Mesothelial cell of epicardium (in vitro differentiated cells): ENCODE data around the gene ARHGEF40. TPM values are rescaled to one million over a fixed set of nuclear protein-coding genes. Genes with fewer than 3 reads are reported as not detected.

Experiments used
- DNase-seq, 2 experiments: peaks; one replicate each; pipeline ENCODE4 v3.0.0; 2021; ENCODE audit warnings: low spot score in 2 of 2; ENCODE audit not compliant: unreplicated experiment in 2 of 2
- H3K27ac Mint-ChIP-seq: 2 replicates; pipeline ENCODE4 v1.8.0; 2021; ENCODE audit warnings: mixed read lengths
- H3K27me3 Mint-ChIP-seq: 2 replicates; pipeline ENCODE4 v1.8.0; 2021; ENCODE audit warnings: low read depth, mixed read lengths
- H3K36me3 Mint-ChIP-seq: 2 replicates; pipeline ENCODE4 v1.8.0; 2021; ENCODE audit warnings: mixed read lengths
- H3K4me1 Mint-ChIP-seq: 2 replicates; pipeline ENCODE4 v1.8.0; 2021; ENCODE audit warnings: mixed read lengths
- H3K4me3 Mint-ChIP-seq: 2 replicates; pipeline ENCODE4 v1.8.0; 2021; ENCODE audit warnings: mild to moderate bottlenecking, moderate library complexity, mixed read lengths
- H3K9me3 Mint-ChIP-seq: 2 replicates; pipeline ENCODE4 v1.8.0; 2021; ENCODE audit warnings: mixed read lengths
- CTCF ChIP-seq: fragments of 200-600 bp; sonication (generic); IDR thresholded peaks from one replicate; pipeline ENCODE4 v1.5.0; 2021; ENCODE audit warnings: antibody characterized with exemption; ENCODE audit not compliant: unreplicated experiment
- total RNA-seq: library from RNA; stranded (reverse); gene quantifications from 3 replicates; pipeline ENCODE4 v1.2.1, GENCODE V29; 2021

Gene ARHGEF40
- total RNA-seq, 1 donor from 2014 or later: 96.2 TPM

- H3K27ac Mint-ChIP-seq: peak overlapping the region; percentile 25
- H3K9me3 Mint-ChIP-seq: no peaks in the 10 kb centered on the region
- no peaks in the 10 kb centered on the region for H3K27me3 Mint-ChIP-seq
- no peak for TF ChIP-seq CTCF
- no peak for DNase-seq
- no peaks in the 10 kb centered on the region for H3K4me1 Mint-ChIP-seq
- peaks cover 34% of the 10 kb centered on the region for H3K36me3 Mint-ChIP-seq
- H3K4me3 Mint-ChIP-seq: no peak overlapping the region
These were observed 15.1 kb downstream of the ARHGEF40 start for GRCh38 chr14:21084998-21085853.

GRCh38 chr14:21086908-21087293 is 16.8 kb downstream of the ARHGEF40 start:
- TF ChIP-seq CTCF: no peak
- Mint-ChIP-seq H3K4me3 (no peak overlapping the region), H3K4me1 (peaks cover 2% of the 10 kb centered on the region), H3K9me3 (no peaks in the 10 kb centered on the region), H3K27me3 (no peaks in the 10 kb centered on the region), H3K36me3 (peaks cover 37% of the 10 kb centered on the region), H3K27ac (peak overlapping the region; percentile 32)
- no peak for DNase-seq

- TF ChIP-seq CTCF: no peak
- no peak for DNase-seq
- H3K36me3 Mint-ChIP-seq: peaks cover 36% of the 10 kb centered on the region
- H3K4me1 Mint-ChIP-seq: peaks cover 3% of the 10 kb centered on the region
- no peaks in the 10 kb centered on the region for H3K27me3 Mint-ChIP-seq
- peak overlapping the region; percentile 43 for H3K27ac Mint-ChIP-seq
- no peak overlapping the region for H3K4me3 Mint-ChIP-seq
- no peaks in the 10 kb centered on the region for H3K9me3 Mint-ChIP-seq
These were observed 17.4 kb downstream of the ARHGEF40 start for GRCh38 chr14:21087294-21088091.

- Mint-ChIP-seq H3K27ac (peak overlapping the region; percentile 69), H3K36me3 (peaks cover 40% of the 10 kb centered on the region), H3K9me3 (no peaks in the 10 kb centered on the region), H3K27me3 (no peaks in the 10 kb centered on the region), H3K4me3 (no peak overlapping the region), H3K4me1 (peaks cover 15% of the 10 kb centered on the region)
- no peak for TF ChIP-seq CTCF
- no peak for DNase-seq
These were observed 18.6 kb downstream of the ARHGEF40 start for GRCh38 chr14:21088687-21089086.

- Mint-ChIP-seq H3K36me3 (peaks cover 37% of the 10 kb centered on the region), H3K27me3 (no peaks in the 10 kb centered on the region), H3K9me3 (no peaks in the 10 kb centered on the region), H3K27ac (peak overlapping the region; percentile 69), H3K4me3 (no peak overlapping the region), H3K4me1 (peaks cover 21% of the 10 kb centered on the region)
- TF ChIP-seq CTCF: no peak
- DNase-seq: no peak
These were observed 19.2 kb downstream of the ARHGEF40 start for GRCh38 chr14:21089271-21089670.
